ENCODE measurements around the gene DEAF1. TPM values are rescaled to one million over a fixed set of nuclear protein-coding genes. Genes with fewer than 3 reads are reported as not detected.

Gene DEAF1
- total RNA-seq, 2 experiments from 2014 or later: 59.1 to 59.3 TPM

DNA sequence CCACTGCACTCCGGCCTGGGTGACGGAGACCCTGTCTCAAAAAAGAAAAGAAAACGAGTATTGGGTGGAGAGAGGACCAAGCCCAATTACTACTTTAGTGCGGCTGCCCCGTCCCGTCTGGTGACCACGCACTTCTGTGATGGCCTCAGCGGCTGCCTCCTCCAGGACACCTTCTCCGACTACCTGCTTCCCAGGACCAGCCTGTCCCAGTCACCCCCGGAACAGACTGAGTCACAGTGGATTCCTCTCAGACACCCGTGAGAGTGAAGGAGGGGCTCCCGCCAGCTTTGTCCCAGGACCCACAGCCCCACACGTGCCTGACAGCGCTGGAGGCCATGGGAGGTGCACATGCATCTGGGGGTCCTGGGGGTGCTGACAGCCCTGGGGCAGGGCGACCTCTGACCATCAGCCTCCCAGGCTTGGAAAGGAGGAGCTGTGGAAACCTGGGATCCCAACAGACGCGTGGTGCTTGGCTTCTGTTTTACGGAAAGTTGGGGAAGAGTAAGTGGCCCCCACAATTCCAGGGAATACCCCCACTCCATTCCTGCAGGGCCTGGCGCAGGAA is 53.1 kb downstream of the DEAF1 start:
- Mint-ChIP-seq H3K36me3 (ENCODE audit: low read depth) (peaks cover 2% of the 10 kb centered on the region), H3K4me1 (ENCODE audit: low read depth) (peaks cover 12% of the 10 kb centered on the region), H3K4me3 (no peak overlapping the region), H3K27me3 (peaks cover 20% of the 10 kb centered on the region), H3K9me3 (no peaks in the 10 kb centered on the region), H3K27ac (no peak overlapping the region)
- intact Hi-C loops (cut with micrococcal nuclease): no loop called here
- ChIA-PET CTCF (interaction anchor here (1.2 kb wide), 1 partner anchor 81 kb away, joined by 3 read pairs; no protein-coding TSS in a partner anchor), POLR2A (interaction anchor here (1.1 kb wide), 1 partner anchor 84 kb away, joined by 3 read pairs; no protein-coding TSS in a partner anchor)
- no peak for DNase-seq
- TF ChIP-seq, protein P1, sequence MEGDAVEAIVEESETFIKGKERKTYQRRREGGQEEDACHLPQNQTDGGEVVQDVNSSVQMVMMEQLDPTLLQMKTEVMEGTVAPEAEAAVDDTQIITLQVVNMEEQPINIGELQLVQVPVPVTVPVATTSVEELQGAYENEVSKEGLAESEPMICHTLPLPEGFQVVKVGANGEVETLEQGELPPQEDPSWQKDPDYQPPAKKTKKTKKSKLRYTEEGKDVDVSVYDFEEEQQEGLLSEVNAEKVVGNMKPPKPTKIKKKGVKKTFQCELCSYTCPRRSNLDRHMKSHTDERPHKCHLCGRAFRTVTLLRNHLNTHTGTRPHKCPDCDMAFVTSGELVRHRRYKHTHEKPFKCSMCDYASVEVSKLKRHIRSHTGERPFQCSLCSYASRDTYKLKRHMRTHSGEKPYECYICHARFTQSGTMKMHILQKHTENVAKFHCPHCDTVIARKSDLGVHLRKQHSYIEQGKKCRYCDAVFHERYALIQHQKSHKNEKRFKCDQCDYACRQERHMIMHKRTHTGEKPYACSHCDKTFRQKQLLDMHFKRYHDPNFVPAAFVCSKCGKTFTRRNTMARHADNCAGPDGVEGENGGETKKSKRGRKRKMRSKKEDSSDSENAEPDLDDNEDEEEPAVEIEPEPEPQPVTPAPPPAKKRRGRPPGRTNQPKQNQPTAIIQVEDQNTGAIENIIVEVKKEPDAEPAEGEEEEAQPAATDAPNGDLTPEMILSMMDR (IDR thresholded peaks at IDR 0.05): no peak
- no peak for ATAC-seq

GRCh38 chr11:640021-640706 is 54.9 kb downstream of the DEAF1 start:
- CTCF ChIA-PET: no interaction called here
- POLR2A ChIA-PET: interaction anchor here (1.2 kb wide), 1 partner anchor 14 kb away, joined by 4 read pairs; the partner anchor contains the start of gene SCT

GRCh38 chr11:639332-639955 is 55.6 kb downstream of the DEAF1 start:
- CTCF ChIA-PET: no interaction called here
- intact Hi-C loops (cut with micrococcal nuclease): no loop called here

More at GRCh38 chr11:640021-640706, 54.9 kb downstream of the DEAF1 start:
- H3K4me1 Mint-ChIP-seq (ENCODE audit: low read depth): peaks cover 17% of the 10 kb centered on the region
- H3K9me3 Mint-ChIP-seq: no peaks in the 10 kb centered on the region
- peaks cover 27% of the 10 kb centered on the region for H3K27me3 Mint-ChIP-seq
- peak overlapping the region; percentile 31 for H3K4me3 Mint-ChIP-seq
- intact Hi-C loops (cut with micrococcal nuclease): no loop called here
- peak; percentile 44 for DNase-seq
- TF ChIP-seq, protein P1 (IDR thresholded peaks at IDR 0.05): no peak
- peak; percentile 29 for ATAC-seq
- no peak overlapping the region for H3K27ac Mint-ChIP-seq
- H3K36me3 Mint-ChIP-seq (ENCODE audit: low read depth): peaks cover 2% of the 10 kb centered on the region

GRCh38 chr11:638631-639331 is 56.2 kb downstream of the DEAF1 start:
- H3K27ac Mint-ChIP-seq: no peak overlapping the region
- POLR2A ChIA-PET: interaction anchor here (0.6 to 0.8 kb wide), 2 partner anchors 72 to 94 kb away, joined by 3 read pairs; no protein-coding TSS in a partner anchor
- no peaks in the 10 kb centered on the region for H3K9me3 Mint-ChIP-seq
- intact Hi-C loops (cut with micrococcal nuclease): no loop called here
- ATAC-seq (no peak), DNase-seq (no peak)
- H3K4me3 Mint-ChIP-seq: no peak overlapping the region
- peaks cover 17% of the 10 kb centered on the region for H3K4me1 Mint-ChIP-seq (ENCODE audit: low read depth)
- peaks cover 31% of the 10 kb centered on the region for H3K27me3 Mint-ChIP-seq
- CTCF ChIA-PET: no interaction called here
- TF ChIP-seq, protein P1 (IDR thresholded peaks at IDR 0.05): no peak
- peaks cover 2% of the 10 kb centered on the region for H3K36me3 Mint-ChIP-seq (ENCODE audit: low read depth)

More at GRCh38 chr11:639332-639955, 55.6 kb downstream of the DEAF1 start:
- Mint-ChIP-seq H3K36me3 (ENCODE audit: low read depth) (peaks cover 2% of the 10 kb centered on the region), H3K4me1 (ENCODE audit: low read depth) (peaks cover 17% of the 10 kb centered on the region), H3K27ac (no peak overlapping the region), H3K4me3 (no peak overlapping the region), H3K9me3 (no peaks in the 10 kb centered on the region), H3K27me3 (peaks cover 31% of the 10 kb centered on the region)
- ATAC-seq: peak; percentile 21
- no peak for DNase-seq
- TF ChIP-seq, protein P1 (IDR thresholded peaks at IDR 0.05): no peak
- POLR2A ChIA-PET: interaction anchor here (1.2 kb wide), 1 partner anchor 13 kb away, joined by 4 read pairs; the partner anchor contains the start of gene SCT

Measured in activated CD8-positive, alpha-beta T cell treated with anti-CD3 and anti-CD28 coated beads for 36 hours (primary cell).